HFFc6 (cell line): Measurements from ENCODE around the gene ACSBG1. TPM values are rescaled to one million over a fixed set of nuclear protein-coding genes. Genes with fewer than 3 reads are reported as not detected.
A peak's percentile ranks its signal among the peaks of the same experiment; 100 is the strongest.
"Not testable (repeated sequence)": the region's sequence is repeated elsewhere in the genome, so short reads cannot be mapped to it uniquely, and the experiment has no call there.

Experiments used
- DNase-seq: peaks from one replicate; pipeline ENCODE4 v3.0.0-alpha.2; 2018
- H3K27ac Mint-ChIP-seq: 2 replicates; pipeline ENCODE4 v1.8.0; 2020; ENCODE audit warnings: mild to moderate bottlenecking, mixed read lengths
- H3K27me3 Mint-ChIP-seq: 2 replicates; pipeline ENCODE4 v1.8.0; 2021; ENCODE audit warnings: mild to moderate bottlenecking, moderate library complexity, mixed read lengths; ENCODE audit not compliant: insufficient read depth
- H3K36me3 Mint-ChIP-seq: 2 replicates; pipeline ENCODE4 v1.8.0; 2021; ENCODE audit warnings: low read depth, mixed read lengths
- H3K4me1 Mint-ChIP-seq: 2 replicates; pipeline ENCODE4 v1.8.0; 2020; ENCODE audit warnings: low read depth, mixed read lengths
- H3K4me3 Mint-ChIP-seq: 2 replicates; pipeline ENCODE4 v1.8.0; 2020; ENCODE audit warnings: mild to moderate bottlenecking, moderate library complexity, mixed read lengths
- H3K9me3 Mint-ChIP-seq: 2 replicates; pipeline ENCODE4 v1.8.0; 2020; ENCODE audit warnings: mild to moderate bottlenecking, mixed read lengths
- total RNA-seq, 6 experiments: library from RNA; stranded (reverse); fragmentation: NEBNext Ultra II Directional; extraction: Animal tissue kit (Norgen Biotek cat#: 25700); gene quantifications; 2 replicates in 1 of 6; 3 replicates in 5 of 6; pipeline ENCODE4 v1.2.3, GENCODE V29; 2021
- TF ChIP-seq, protein P1 (sequence below): fragments of 200-600 bp; sonication (generic); IDR thresholded peaks from 2 replicates; pipeline ENCODE4 v1.5.0; 2021; ENCODE audit warnings: antibody characterized with exemption, mild to moderate bottlenecking

The ACSBG1 gene
- total RNA-seq, 6 experiments from 2014 or later: not detected

DNA sequence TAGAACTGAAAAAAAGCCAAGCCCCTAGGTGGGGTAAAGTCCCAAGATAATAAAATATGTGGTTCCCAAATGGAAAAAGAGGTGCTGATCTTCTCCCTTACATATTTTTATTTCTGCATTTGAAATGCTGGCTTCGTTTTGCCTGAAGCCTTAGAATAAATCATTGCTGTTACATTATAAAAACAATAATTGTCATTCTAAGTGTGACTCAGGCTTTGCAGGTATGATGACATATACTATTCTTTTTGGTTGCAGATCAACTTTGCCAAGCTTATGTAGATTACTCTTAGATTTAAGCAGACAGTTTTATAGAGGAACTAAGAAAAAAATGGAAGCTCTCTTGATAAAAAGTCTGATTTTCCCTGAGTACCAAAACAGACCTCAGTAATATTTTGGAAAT is 77.7 kb downstream of the ACSBG1 start:
- Mint-ChIP-seq H3K4me3 (no peak overlapping the region), H3K27ac (no peak overlapping the region), H3K36me3 (0 out of 2 replicates have a peak, but pooled peaks cover 10% of the 10 kb centered on the region), H3K27me3 (no peaks in the 10 kb centered on the region), H3K4me1 (peaks cover 37% of the 10 kb centered on the region), H3K9me3 (no peaks in the 10 kb centered on the region)
- no peak for DNase-seq
- TF ChIP-seq, protein P1, sequence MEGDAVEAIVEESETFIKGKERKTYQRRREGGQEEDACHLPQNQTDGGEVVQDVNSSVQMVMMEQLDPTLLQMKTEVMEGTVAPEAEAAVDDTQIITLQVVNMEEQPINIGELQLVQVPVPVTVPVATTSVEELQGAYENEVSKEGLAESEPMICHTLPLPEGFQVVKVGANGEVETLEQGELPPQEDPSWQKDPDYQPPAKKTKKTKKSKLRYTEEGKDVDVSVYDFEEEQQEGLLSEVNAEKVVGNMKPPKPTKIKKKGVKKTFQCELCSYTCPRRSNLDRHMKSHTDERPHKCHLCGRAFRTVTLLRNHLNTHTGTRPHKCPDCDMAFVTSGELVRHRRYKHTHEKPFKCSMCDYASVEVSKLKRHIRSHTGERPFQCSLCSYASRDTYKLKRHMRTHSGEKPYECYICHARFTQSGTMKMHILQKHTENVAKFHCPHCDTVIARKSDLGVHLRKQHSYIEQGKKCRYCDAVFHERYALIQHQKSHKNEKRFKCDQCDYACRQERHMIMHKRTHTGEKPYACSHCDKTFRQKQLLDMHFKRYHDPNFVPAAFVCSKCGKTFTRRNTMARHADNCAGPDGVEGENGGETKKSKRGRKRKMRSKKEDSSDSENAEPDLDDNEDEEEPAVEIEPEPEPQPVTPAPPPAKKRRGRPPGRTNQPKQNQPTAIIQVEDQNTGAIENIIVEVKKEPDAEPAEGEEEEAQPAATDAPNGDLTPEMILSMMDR: no peak

DNA sequence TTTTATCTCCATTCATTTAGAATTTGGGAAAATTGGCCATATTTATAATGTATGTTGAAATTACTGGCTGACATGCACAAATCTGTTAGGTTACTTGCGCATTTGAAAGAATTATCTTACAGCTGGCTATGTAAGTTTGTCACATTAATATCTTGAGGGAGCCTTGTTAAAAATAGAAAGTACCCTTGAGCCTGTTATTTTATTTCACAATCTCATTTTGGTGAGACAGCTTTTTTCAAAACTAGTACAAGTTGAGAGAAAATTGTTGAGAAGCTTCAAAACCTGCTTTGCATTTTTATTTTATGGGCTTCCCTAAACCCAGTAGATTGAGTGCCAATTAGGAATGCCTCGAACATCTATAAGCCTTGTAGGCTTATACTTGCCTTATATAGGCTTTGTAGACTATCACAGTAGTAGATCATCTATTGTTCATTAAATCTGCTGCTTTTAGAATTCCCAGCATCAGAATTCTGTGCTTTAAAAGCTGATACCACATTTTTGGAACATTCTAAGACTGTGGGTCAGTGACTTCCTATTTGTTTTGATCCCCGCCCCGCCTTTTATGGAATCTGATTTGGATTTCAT is 78.9 kb downstream of the ACSBG1 start:
- no peak overlapping the region for H3K4me3 Mint-ChIP-seq
- peaks cover 45% of the 10 kb centered on the region for H3K4me1 Mint-ChIP-seq
- H3K36me3 Mint-ChIP-seq: 0 out of 2 replicates have a peak, but pooled peaks cover 10% of the 10 kb centered on the region
- no peak for DNase-seq
- H3K9me3 Mint-ChIP-seq: no peaks in the 10 kb centered on the region
- H3K27ac Mint-ChIP-seq: no peak overlapping the region
- TF ChIP-seq, protein P1: no peak
- no peaks in the 10 kb centered on the region; the same call in 1 of the 2 replicates for H3K27me3 Mint-ChIP-seq

DNA sequence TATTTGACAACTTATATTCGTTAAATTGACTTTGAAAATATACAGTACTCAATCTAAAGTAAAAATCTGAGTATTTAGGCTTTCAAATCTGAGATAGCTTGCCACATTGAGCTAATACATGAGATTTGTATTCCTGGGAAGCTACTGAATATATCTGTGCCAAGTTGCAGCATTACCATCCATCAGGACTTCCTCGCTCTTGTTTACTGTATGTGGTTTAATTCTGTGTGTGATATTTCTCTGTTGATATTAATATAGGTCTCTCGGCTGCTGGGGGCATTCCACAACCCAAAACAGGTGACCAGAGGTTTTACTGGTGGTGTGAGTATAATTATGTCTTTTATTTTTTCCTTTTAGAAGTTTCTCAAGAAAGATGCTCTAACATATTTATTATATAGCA is 79.4 kb downstream of the ACSBG1 start:
- H3K36me3 Mint-ChIP-seq: 0 out of 2 replicates have a peak, but pooled peaks cover 10% of the 10 kb centered on the region
- H3K9me3 Mint-ChIP-seq: no peaks in the 10 kb centered on the region
- TF ChIP-seq, protein P1: no peak
- no peaks in the 10 kb centered on the region; the same call in 1 of the 2 replicates for H3K27me3 Mint-ChIP-seq
- no peak overlapping the region for H3K27ac Mint-ChIP-seq
- H3K4me3 Mint-ChIP-seq: no peak overlapping the region
- no peak for DNase-seq
- peaks cover 50% of the 10 kb centered on the region for H3K4me1 Mint-ChIP-seq

DNA sequence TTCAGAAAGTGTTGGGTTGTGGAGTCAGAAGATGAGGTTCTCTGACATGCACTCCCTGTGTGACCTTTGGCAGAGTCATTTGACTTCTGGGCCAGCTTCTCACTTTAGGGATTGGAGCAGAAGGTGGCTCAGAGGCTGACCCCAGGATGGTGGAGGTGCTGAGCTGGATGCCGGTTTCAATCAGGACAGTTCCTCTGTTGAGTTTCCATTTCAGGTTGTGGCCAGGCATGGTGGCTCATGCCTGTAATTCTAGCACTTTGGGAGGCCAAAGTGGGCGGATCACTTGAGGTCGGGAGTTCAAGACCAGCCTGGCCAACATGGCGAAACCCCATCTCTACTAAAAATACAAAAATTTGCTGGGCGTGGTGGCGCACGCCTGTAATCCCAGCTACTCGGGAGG is 83.3 kb downstream of the ACSBG1 start:
- H3K4me1 Mint-ChIP-seq: peaks cover 62% of the 10 kb centered on the region
- H3K27ac Mint-ChIP-seq, H3K4me3 Mint-ChIP-seq, DNase-seq, H3K9me3 Mint-ChIP-seq, H3K27me3 Mint-ChIP-seq: not testable (repeated sequence)
- H3K36me3 Mint-ChIP-seq: 0 out of 2 replicates have a peak, but pooled peaks cover 10% of the 10 kb centered on the region

DNA sequence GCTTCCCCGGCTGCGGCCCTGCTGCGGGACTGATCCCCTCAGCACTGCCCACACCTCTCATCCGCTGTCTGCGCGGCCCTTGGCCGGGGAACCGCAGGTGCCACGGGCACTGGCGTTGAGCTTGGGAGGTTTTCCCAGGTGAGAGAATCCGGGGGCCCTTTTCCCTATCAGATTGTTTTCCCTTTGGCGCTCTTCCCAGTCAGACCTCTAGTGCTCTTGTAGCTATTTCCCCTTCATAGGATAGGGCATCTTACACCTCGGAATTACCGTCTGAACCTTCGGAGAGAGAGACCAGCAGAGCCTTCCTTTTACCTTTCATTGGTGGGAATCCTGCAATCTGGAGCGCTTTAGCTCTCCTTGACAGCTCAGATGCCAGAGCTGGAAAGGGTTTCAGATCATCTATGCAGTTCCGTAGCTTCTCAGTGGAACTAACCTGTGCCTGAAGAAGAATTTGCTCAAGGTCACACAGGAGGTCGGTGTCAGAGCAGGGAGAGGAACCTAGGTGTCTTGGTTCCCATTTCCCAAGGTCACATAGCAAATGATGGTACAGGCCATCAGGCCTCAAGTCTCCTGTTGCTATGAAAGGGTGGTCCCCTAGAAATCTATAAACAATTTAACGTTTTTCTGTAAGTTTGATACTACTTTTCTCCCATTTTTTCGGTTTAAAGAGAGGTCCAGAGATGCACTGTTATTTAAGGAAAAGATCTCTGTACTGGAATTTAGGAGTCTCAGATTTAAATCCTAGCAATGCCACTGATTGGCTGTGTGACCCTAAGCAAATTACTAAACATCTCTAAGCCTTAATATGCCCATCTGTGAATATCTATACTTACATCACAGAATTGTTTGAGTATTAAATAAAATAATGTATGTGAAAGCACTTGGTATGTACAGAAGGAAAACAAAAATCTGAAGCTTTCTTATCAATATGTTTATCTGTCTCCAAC is 84.3 kb downstream of the ACSBG1 start:
- 0 out of 2 replicates have a peak, but pooled peaks cover 10% of the 10 kb centered on the region for H3K36me3 Mint-ChIP-seq
- peaks cover 52% of the 10 kb centered on the region for H3K4me1 Mint-ChIP-seq
- no peaks in the 10 kb centered on the region for H3K9me3 Mint-ChIP-seq
- peak overlapping the region; percentile 82 for H3K27ac Mint-ChIP-seq
- DNase-seq: no peak
- no peaks in the 10 kb centered on the region; the same call in none of the 2 replicates for H3K27me3 Mint-ChIP-seq
- H3K4me3 Mint-ChIP-seq: peak overlapping the region; percentile 93
- TF ChIP-seq, protein P1: no peak
